Measurements from ENCODE around the gene FGFRL1. TPM values are rescaled to one million over a fixed set of nuclear protein-coding genes. Genes with fewer than 3 reads are reported as not detected.

Gene FGFRL1
- total and polyA plus RNA-seq, 2 of the 13 experiments (the other 11 are each of a cell fraction or from before 2014, with no cell fraction given) = 19.1 to 30.6 TPM

DNA sequence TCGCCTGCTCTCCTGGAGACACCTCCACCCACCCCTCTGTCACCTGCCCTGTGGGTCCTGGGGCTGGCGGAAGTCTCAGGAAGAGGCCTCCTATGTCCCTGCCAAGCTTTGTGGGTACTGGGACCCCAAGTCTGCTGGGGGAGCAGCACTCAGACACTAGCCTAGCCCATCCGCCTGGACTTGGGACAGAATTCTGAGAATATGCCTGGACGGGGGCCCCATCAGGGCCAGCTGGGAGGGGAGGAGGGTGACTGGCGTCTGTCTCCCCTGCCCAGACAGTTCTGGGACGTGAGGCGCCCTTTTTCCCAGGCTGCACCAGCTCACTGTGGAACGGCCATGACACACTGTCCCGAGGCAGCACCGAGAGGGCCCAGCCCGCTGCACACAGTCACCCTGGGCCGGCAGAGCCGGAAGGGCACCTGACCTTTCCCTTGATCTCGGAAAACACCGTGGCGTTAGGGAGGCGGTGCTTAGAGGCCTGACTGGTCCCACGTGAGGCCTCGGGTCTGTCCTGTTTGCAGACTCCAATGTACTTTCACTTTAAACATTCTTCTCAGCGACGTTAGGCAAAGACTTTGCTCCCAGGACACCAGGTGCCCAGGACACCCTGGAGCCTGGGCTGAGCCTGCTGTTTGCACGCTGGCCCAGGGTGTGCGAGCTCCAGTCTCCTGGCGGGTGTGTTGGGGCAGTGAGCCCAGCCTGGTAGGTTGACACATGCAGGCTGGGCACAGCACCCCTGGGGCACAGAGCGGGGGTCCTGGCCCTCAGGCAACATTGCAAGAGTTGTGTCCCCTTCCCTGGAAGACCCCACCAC, 18.9 kb upstream of the FGFRL1 start (continued):
- TF ChIP-seq, protein P1, sequence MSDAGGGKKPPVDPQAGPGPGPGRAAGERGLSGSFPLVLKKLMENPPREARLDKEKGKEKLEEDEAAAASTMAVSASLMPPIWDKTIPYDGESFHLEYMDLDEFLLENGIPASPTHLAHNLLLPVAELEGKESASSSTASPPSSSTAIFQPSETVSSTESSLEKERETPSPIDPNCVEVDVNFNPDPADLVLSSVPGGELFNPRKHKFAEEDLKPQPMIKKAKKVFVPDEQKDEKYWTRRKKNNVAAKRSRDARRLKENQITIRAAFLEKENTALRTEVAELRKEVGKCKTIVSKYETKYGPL (CRISPR knock-in tag; IDR thresholded peaks at IDR 0.05) = no peak
- TF ChIP-seq ZNF205 (CRISPR knock-in tag; IDR thresholded peaks at IDR 0.05) (peak; percentile 76; the same call in 1 of the 2 replicates), ZBTB20 (CRISPR knock-in tag; IDR thresholded peaks at IDR 0.05; ENCODE audit: borderline replicate concordance, low read depth) (peak; percentile 88), ZSCAN9 (CRISPR knock-in tag; IDR thresholded peaks at IDR 0.05; ENCODE audit: borderline replicate concordance) (peak; percentile 77), THAP11 (CRISPR knock-in tag; IDR thresholded peaks at IDR 0.05) (peak; percentile 81), ADNP (CRISPR knock-in tag; IDR thresholded peaks at IDR 0.05) (no peak), RCOR2 (CRISPR knock-in tag; IDR thresholded peaks at IDR 0.05) (peak; percentile 60; the same call in 1 of the 2 replicates), ZNF33B (CRISPR knock-in tag; IDR thresholded peaks at IDR 0.05) (no peak), ZC3H4 (CRISPR knock-in tag; IDR thresholded peaks at IDR 0.05; ENCODE audit: borderline replicate concordance) (no peak; the same call in 1 of the 2 replicates), ETV6 (CRISPR knock-in tag; conservative IDR thresholded peaks at IDR 0.05) (no peak; the same call in 1 of the 2 replicates), FOXK1 (CRISPR knock-in tag; IDR thresholded peaks at IDR 0.05; ENCODE audit: borderline replicate concordance, low read depth) (peak; percentile 89; the same call in 1 of the 2 replicates), KLF16 (CRISPR knock-in tag; IDR thresholded peaks at IDR 0.05) (peak in 1 of 2 experiments; percentile 80; a peak in 2 of 4 replicates), ZNF17 (CRISPR knock-in tag; IDR thresholded peaks at IDR 0.05) (no peak), NFE2L1 (CRISPR knock-in tag; IDR thresholded peaks at IDR 0.05; ENCODE audit: borderline replicate concordance) (no peak), ZNF614 (CRISPR knock-in tag; IDR thresholded peaks at IDR 0.05; ENCODE audit: borderline replicate concordance) (peak; percentile 91), TEAD2 (CRISPR knock-in tag; IDR thresholded peaks at IDR 0.05) (no peak)
- TF ChIP-seq, protein P2, sequence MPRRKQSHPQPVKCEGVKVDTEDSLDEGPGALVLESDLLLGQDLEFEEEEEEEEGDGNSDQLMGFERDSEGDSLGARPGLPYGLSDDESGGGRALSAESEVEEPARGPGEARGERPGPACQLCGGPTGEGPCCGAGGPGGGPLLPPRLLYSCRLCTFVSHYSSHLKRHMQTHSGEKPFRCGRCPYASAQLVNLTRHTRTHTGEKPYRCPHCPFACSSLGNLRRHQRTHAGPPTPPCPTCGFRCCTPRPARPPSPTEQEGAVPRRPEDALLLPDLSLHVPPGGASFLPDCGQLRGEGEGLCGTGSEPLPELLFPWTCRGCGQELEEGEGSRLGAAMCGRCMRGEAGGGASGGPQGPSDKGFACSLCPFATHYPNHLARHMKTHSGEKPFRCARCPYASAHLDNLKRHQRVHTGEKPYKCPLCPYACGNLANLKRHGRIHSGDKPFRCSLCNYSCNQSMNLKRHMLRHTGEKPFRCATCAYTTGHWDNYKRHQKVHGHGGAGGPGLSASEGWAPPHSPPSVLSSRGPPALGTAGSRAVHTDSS (CRISPR knock-in tag; conservative IDR thresholded peaks at IDR 0.05) = no peak
- TF ChIP-seq, protein P3, sequence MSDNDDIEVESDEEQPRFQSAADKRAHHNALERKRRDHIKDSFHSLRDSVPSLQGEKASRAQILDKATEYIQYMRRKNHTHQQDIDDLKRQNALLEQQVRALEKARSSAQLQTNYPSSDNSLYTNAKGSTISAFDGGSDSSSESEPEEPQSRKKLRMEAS (IDR thresholded peaks at IDR 0.05) = no peak
- TF ChIP-seq, protein P4, sequence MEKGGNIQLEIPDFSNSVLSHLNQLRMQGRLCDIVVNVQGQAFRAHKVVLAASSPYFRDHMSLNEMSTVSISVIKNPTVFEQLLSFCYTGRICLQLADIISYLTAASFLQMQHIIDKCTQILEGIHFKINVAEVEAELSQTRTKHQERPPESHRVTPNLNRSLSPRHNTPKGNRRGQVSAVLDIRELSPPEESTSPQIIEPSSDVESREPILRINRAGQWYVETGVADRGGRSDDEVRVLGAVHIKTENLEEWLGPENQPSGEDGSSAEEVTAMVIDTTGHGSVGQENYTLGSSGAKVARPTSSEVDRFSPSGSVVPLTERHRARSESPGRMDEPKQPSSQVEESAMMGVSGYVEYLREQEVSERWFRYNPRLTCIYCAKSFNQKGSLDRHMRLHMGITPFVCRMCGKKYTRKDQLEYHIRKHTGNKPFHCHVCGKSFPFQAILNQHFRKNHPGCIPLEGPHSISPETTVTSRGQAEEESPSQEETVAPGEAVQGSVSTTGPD (CRISPR knock-in tag; IDR thresholded peaks at IDR 0.05) = no peak
- TF ChIP-seq, protein P5, sequence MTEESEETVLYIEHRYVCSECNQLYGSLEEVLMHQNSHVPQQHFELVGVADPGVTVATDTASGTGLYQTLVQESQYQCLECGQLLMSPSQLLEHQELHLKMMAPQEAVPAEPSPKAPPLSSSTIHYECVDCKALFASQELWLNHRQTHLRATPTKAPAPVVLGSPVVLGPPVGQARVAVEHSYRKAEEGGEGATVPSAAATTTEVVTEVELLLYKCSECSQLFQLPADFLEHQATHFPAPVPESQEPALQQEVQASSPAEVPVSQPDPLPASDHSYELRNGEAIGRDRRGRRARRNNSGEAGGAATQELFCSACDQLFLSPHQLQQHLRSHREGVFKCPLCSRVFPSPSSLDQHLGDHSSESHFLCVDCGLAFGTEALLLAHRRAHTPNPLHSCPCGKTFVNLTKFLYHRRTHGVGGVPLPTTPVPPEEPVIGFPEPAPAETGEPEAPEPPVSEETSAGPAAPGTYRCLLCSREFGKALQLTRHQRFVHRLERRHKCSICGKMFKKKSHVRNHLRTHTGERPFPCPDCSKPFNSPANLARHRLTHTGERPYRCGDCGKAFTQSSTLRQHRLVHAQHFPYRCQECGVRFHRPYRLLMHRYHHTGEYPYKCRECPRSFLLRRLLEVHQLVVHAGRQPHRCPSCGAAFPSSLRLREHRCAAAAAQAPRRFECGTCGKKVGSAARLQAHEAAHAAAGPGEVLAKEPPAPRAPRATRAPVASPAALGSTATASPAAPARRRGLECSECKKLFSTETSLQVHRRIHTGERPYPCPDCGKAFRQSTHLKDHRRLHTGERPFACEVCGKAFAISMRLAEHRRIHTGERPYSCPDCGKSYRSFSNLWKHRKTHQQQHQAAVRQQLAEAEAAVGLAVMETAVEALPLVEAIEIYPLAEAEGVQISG (CRISPR knock-in tag; IDR thresholded peaks at IDR 0.05) = peak; percentile 71
- TF ChIP-seq, protein P6, sequence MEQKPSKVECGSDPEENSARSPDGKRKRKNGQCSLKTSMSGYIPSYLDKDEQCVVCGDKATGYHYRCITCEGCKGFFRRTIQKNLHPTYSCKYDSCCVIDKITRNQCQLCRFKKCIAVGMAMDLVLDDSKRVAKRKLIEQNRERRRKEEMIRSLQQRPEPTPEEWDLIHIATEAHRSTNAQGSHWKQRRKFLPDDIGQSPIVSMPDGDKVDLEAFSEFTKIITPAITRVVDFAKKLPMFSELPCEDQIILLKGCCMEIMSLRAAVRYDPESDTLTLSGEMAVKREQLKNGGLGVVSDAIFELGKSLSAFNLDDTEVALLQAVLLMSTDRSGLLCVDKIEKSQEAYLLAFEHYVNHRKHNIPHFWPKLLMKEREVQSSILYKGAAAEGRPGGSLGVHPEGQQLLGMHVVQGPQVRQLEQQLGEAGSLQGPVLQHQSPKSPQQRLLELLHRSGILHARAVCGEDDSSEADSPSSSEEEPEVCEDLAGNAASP (CRISPR knock-in tag; IDR thresholded peaks at IDR 0.05; ENCODE audit: borderline replicate concordance) = peak; percentile 84; the same call in 1 of the 2 replicates

Measured in HepG2 (cell line).